GM12875 (cell line): Measurements from ENCODE around the gene SYCP2L.

ENCODE experiments used
- H3K4me3 ChIP-seq: one replicate; pipeline ENCODE4 v1.5.1; 2011; ENCODE audit warnings: low read depth, low read length, control low read depth
- TF ChIP-seq, protein P1 (sequence below): IDR thresholded peaks from 2 replicates; pipeline ENCODE4 v1.5.1; 2011; ENCODE audit warnings: low read depth, mild to moderate bottlenecking, control low read depth, inconsistent platforms, low read length, moderate library complexity, borderline replicate concordance; ENCODE audit not compliant: insufficient read depth

Gene SYCP2L

DNA sequence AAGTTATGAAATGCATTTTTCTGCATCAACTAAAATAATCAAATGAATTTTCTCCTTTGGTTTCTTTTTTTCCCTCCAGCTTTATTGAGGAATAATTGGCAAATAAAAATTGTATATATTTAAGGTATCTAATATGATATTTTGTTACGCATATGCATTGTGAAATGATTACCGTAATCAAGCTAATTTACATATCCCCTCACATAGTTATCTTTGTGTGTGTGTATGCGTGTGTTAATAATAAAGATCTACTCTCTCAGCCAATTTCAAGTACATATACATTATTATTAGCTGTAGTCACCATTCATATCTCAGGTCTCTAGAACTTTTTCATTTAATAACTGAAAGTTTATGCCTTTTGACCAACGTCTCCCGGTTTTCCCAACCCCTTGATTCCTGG lies 61.1 kb downstream of the SYCP2L start:
- TF ChIP-seq, protein P1, sequence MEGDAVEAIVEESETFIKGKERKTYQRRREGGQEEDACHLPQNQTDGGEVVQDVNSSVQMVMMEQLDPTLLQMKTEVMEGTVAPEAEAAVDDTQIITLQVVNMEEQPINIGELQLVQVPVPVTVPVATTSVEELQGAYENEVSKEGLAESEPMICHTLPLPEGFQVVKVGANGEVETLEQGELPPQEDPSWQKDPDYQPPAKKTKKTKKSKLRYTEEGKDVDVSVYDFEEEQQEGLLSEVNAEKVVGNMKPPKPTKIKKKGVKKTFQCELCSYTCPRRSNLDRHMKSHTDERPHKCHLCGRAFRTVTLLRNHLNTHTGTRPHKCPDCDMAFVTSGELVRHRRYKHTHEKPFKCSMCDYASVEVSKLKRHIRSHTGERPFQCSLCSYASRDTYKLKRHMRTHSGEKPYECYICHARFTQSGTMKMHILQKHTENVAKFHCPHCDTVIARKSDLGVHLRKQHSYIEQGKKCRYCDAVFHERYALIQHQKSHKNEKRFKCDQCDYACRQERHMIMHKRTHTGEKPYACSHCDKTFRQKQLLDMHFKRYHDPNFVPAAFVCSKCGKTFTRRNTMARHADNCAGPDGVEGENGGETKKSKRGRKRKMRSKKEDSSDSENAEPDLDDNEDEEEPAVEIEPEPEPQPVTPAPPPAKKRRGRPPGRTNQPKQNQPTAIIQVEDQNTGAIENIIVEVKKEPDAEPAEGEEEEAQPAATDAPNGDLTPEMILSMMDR, result no peak
- no peak overlapping the region for H3K4me3 ChIP-seq

DNA sequence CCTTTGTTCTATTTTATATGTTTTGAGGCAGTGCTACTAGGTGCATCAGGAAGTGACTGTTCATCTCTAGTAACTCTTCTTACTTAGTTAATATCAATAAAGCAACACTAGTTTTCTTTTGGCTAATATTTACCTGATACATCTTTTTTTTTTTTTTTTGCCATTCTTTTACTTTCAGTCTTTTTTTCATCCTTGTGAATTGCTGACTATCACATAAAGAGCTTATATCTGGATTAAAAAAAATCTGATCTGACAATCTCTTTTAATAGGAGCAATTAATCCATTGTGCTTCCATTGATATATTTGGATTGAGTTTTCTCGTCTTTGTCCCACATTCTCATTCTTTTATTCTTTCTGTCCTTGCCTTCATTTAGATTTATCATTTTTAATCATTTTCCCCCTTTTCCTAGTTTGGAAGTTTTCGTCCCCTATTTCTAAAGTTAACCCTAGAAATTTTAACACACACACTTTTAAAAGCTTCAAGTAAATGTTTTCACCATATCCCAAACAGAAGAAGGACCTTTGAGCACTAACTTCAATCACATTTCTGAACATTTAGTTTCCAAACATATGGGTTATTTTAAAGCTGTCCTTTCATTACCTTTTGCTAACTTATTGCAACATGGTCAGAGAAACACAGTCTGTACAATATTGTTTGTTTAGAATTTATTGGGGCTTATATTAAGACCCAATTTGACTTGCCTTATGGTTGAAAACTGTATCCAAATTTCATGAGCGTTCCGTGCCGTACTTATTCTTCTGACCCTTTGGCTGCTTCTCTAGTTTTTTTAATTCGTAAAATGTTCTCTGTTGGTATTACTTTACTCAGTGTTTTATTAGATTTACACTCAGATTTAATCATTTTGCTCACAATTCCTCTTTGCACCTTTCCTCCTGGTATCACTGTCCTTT lies 63.0 kb downstream of the SYCP2L start:
- TF ChIP-seq, protein P1, result no peak
- no peak overlapping the region for H3K4me3 ChIP-seq

DNA sequence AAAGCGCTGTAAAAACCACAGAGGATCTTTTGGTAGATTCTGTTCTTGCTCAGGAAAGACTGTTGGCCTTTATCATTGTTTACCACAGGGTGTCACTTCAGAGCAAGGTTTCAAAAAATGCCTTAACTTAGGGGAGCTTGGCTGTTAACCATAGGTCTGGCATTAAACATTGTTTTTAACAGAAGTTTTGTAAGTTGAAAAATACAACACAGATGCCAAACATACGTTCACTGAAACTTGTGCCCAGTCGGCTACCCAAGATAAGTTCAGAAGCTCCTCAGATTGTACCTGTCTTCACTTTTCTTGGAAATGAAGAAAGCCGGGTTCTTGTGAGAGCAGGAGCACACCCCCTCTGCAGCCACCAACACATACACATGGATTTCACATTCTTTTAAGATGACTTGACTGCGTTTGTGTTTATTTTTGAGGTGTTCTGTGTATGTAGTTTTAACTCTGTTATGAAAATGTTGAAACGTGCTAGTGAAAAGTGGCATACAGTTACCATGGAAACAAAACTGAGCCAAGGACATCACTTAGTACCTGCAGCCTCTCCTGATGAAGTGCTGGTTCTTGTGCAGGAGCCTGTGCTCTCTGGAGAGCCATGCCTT lies 64.9 kb downstream of the SYCP2L start:
- TF ChIP-seq, protein P1, result peak; percentile 35; the same call in 1 of the 2 replicates
- no peak overlapping the region for H3K4me3 ChIP-seq

DNA sequence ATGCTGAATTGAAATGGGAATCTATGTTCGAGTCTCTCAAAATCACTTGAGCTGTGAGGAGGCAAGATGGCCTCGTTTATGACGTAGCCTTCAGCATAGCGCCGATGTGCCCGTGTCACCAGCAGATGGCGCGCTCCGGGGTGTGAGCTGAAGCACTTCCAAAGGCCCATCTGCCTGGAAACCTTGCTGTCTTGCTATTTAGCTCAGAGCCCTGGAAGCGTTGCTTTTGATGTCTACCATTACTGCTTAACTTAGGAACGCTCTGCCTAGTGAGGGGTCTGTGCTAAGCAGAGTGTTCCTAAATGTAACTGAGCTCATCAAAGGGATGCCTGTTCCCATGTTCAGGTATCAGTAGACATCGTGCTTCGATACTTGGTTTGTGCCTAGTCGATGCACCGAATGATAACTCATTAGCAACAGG lies 67.7 kb downstream of the SYCP2L start:
- no peak overlapping the region for H3K4me3 ChIP-seq
- TF ChIP-seq, protein P1, result peak; percentile 94

DNA sequence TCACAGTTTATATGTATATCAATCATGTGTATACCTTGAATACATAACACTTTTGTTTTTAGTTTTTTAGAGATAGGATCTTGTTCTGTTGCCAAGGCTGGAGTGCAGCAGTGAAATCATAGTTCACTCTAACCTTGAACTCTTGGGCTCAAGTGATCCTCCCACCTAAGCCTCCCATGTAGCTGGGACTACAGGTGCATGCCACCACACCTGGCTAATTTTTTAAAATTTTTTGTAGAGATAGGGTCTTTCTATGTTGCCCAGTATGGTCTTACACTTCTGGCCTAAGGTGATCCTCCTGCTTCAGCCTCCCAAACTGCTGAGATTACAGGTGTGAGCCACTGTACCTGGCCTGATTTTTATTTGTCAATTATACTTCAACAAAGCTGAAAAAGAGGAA lies 69.9 kb downstream of the SYCP2L start:
- no peak overlapping the region for H3K4me3 ChIP-seq
- TF ChIP-seq, protein P1, result no peak

DNA sequence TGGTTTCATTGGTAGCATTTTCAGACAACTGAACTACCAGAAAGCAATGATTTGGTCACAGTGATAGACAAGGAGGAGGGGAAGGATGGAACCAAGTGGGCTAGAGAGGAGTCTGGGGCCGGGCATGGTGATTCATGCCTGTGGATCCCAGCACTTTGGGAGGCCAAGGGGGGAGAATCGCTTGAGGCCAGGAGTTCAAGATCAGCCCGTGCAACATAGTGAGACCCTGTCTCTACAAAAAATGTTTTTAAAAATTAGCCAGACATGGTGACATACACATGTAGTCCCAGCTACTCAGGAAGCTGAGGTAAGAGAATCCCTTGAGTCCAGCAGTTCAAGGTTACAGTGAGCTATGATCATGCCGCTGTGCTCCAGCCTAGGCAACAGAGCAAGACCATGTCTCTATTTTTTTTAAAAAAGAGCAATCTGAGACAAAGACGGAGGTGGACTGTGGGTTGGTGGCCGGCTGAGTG lies 70.6 kb downstream of the SYCP2L start:
- TF ChIP-seq, protein P1, result no peak

More for the DNA sequence above, 70.6 kb downstream of the SYCP2L start:
- H3K4me3 ChIP-seq, result no peak overlapping the region
